ENCODE data around the gene SYTL3.

SYTL3 gene

DNA sequence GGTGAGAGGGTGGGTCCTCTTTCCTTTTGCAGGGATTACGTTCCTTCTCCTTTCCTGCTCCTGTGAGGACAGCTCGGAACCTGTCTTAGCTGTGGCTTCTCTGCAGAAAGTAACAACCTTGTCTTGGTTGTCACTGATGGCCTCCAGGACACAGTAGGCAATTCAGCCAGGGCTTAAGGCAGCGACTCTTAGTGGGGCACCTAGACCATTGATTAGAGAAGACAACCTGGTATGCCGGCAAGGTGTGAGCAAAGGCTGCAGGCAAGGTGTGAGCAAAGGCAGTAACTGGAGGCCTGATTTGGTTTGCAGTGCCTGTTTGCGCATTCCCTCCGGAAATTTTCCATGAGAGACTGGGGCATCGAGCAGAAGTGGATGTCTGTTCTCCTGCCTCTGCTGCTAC, 42.9 kb upstream of the SYTL3 start:
- 90% methylated on average over 6 of the region's 7 CpGs for WGBS (ENCODE audit: insufficient coverage)
- CTCF ChIA-PET: interaction anchor here (0.8 to 2.2 kb wide), 4 partner anchors 14 to 386 kb away, joined by 3 to 9 read pairs (median 4); no protein-coding TSS in a partner anchor
- H3K36me3 ChIP-seq (ENCODE audit: control insufficient read depth in 4 of 4, insufficient read depth in 4 of 4, low read length in 3 of 4): peaks cover 13 to 82% (median 61%) of the 10 kb centered on the region in 4 experiments

DNA sequence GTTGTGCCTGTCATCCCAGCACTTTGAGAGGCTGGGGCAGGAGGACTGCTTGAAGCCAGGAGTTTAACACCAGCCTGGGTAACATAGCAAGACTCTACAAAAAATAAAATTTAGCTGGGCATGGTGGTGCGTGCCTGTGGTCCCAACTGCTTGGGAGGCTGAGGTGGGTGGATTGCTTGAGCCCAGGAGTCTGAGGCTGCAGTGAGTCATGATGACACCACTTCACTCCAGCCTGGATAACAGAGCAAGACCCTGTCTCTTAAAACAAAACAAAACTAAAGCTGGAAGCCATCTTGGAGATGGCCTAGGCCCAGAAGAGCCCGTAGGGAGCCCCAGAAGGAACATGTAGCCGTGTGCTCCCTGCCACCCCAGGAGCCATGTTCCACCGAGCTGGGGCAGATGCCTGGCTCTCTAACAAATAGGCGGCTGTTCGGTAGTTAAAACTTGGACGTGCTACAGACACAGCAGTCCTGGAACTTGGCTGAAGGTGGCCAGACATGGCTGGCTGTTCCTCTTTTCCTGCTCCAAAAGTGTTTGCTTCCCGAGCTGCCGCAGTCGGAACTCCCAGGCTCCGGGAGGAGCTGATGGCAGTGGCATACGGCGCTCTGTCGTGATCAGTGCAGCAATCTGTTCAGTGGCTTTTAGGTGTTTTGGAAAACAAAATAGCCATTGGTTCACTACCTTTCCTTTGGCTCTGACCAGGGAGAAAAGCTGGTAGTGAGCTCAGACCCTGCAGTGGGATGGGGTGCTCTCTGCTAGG, 42.3 kb upstream of the SYTL3 start:
- no peak for DNase-seq
- peaks cover 13 to 85% (median 61%) of the 10 kb centered on the region in 4 experiments for H3K36me3 ChIP-seq (ENCODE audit: control insufficient read depth in 4 of 4, insufficient read depth in 4 of 4, low read length in 3 of 4)
- peak overlapping the region in 1 of 7 experiments; percentile 2 for H3K4me3 ChIP-seq (ENCODE audit: control insufficient read depth in 1 of 7, extremely low read depth in 1 of 7, insufficient read depth in 4 of 7, low read depth in 2 of 7, low read length in 6 of 7)
- ChIA-PET CTCF (interaction anchor here (0.7 to 1.1 kb wide), 4 partner anchors 14 to 393 kb away, joined by 3 to 5 read pairs (median 4); no protein-coding TSS in a partner anchor), POLR2A (no interaction called here)
- no peak overlapping the region for H3K27ac ChIP-seq (ENCODE audit: insufficient read depth in 1 of 2, low read depth in 1 of 2, low read length in 2 of 2, poor library complexity in 1 of 2, severe bottlenecking in 2 of 2)
- no peaks in the 10 kb centered on the region for H3K4me1 ChIP-seq (ENCODE audit: control extremely low read depth in 1 of 4, control insufficient read depth in 4 of 4, insufficient read depth in 4 of 4, low read length in 3 of 4)
- H3K9me3 ChIP-seq (ENCODE audit: control extremely low read depth in 1 of 5, control insufficient read depth in 4 of 5, insufficient read depth in 2 of 5, low read depth in 1 of 5, low read length in 4 of 5): no peaks in the 10 kb centered on the region
- over 99% methylated on average over 13 of the region's 14 CpGs for WGBS (ENCODE audit: insufficient coverage)
- H3K27me3 ChIP-seq (replicated peaks in 2 of 5; ENCODE audit: control insufficient read depth in 4 of 5, insufficient read depth in 5 of 5, low read length in 4 of 5): no peaks in the 10 kb centered on the region

More for the DNA sequence above, 42.9 kb upstream of the SYTL3 start:
- no peak overlapping the region for H3K27ac ChIP-seq (ENCODE audit: insufficient read depth in 1 of 2, low read depth in 1 of 2, low read length in 2 of 2, poor library complexity in 1 of 2, severe bottlenecking in 2 of 2)
- DNase-seq: no peak
- H3K9me3 ChIP-seq (ENCODE audit: control extremely low read depth in 1 of 5, control insufficient read depth in 4 of 5, insufficient read depth in 2 of 5, low read depth in 1 of 5, low read length in 4 of 5): no peaks in the 10 kb centered on the region
- no peaks in the 10 kb centered on the region for H3K27me3 ChIP-seq (replicated peaks in 2 of 5; ENCODE audit: control insufficient read depth in 4 of 5, insufficient read depth in 5 of 5, low read length in 4 of 5)
- H3K4me3 ChIP-seq (ENCODE audit: control insufficient read depth in 1 of 7, extremely low read depth in 1 of 7, insufficient read depth in 4 of 7, low read depth in 2 of 7, low read length in 6 of 7): no peak overlapping the region
- H3K4me1 ChIP-seq (ENCODE audit: control extremely low read depth in 1 of 4, control insufficient read depth in 4 of 4, insufficient read depth in 4 of 4, low read length in 3 of 4): no peaks in the 10 kb centered on the region
- POLR2A ChIA-PET: no interaction called here

DNA sequence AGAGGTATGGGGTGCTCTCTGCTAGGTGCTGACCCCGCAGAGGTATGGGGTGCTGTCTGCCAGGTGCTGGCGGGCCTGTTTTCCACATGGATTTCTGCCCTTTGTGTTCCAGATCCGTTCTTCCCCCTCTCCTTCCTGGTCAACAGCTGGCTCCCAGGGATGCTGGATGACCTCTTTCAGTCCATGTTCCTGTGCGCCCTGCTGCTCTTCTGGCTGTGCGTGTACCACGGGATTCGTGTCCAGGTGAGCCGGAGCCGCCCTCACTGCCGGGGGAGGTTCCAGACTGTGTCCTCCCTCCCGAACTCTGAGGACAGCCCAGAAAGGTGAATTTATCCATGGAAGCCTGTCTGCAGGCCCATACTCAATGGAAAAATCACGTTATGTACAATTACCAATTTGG, 41.6 kb upstream of the SYTL3 start:
- Histone ChIP-seq H3K36me3 (ENCODE audit: control insufficient read depth in 4 of 4, insufficient read depth in 4 of 4, low read length in 3 of 4) (peaks cover 13 to 85% (median 61%) of the 10 kb centered on the region in 4 experiments), H3K9me3 (ENCODE audit: control extremely low read depth in 1 of 5, control insufficient read depth in 4 of 5, insufficient read depth in 2 of 5, low read depth in 1 of 5, low read length in 4 of 5) (no peaks in the 10 kb centered on the region), H3K27ac (ENCODE audit: insufficient read depth in 1 of 2, low read depth in 1 of 2, low read length in 2 of 2, poor library complexity in 1 of 2, severe bottlenecking in 2 of 2) (no peak overlapping the region), H3K4me1 (ENCODE audit: control extremely low read depth in 1 of 4, control insufficient read depth in 4 of 4, insufficient read depth in 4 of 4, low read length in 3 of 4) (no peaks in the 10 kb centered on the region), H3K27me3 (replicated peaks in 2 of 5; ENCODE audit: control insufficient read depth in 4 of 5, insufficient read depth in 5 of 5, low read length in 4 of 5) (no peaks in the 10 kb centered on the region), H3K4me3 (ENCODE audit: control insufficient read depth in 1 of 7, extremely low read depth in 1 of 7, insufficient read depth in 4 of 7, low read depth in 2 of 7, low read length in 6 of 7) (no peak overlapping the region)
- POLR2A ChIA-PET: no interaction called here
- CTCF ChIA-PET: interaction anchor here (1.1 kb wide), 2 partner anchors 62 to 389 kb away, joined by 3 to 5 read pairs; no protein-coding TSS in a partner anchor
- WGBS (ENCODE audit: insufficient coverage): 97% methylated on average over 9 of the region's 12 CpGs
- no peak for DNase-seq

DNA sequence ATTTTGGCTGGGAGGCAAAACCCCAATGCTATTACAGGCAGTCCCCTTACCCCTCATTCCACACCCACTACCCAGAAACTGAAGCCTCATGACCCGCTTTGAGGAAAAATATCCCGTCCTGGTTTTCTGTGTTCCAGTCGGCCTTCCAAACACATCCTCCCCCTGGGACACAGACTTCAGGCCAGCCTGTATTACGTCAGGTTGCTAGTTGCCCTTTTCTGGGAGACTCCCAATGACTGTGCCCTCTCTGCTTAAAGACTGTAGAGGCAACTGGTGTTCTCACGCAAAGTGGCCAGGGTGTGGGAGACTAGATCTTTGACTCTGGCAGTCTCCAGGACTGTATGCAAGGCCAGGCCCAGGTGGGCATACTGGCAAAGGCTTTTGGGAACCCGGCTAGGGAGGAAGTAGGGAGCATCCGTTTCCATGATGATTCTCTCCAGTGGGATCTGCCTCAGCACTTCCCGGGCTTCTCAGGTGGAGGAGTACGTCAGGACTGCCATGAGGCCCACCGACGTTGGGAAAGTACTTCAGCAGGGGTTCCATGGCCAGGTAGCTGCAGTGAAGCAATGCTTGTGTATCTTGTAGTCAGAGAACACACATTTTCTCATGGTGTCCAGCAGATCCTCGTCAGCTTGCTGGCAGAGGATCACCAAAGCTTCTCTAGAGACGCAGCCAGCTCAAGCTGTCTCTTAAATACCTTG, 40.2 kb upstream of the SYTL3 start:
- ChIA-PET CTCF (interaction anchor here (0.9 to 1.1 kb wide), 3 partner anchors 36 to 381 kb away, joined by 3 to 6 read pairs (median 3); no protein-coding TSS in a partner anchor), POLR2A (no interaction called here)
- Histone ChIP-seq H3K27me3 (replicated peaks in 2 of 5; ENCODE audit: control insufficient read depth in 4 of 5, insufficient read depth in 5 of 5, low read length in 4 of 5) (no peaks in the 10 kb centered on the region), H3K36me3 (ENCODE audit: control insufficient read depth in 4 of 4, insufficient read depth in 4 of 4, low read length in 3 of 4) (peaks cover 15 to 79% (median 56%) of the 10 kb centered on the region in 4 experiments), H3K9me3 (ENCODE audit: control extremely low read depth in 1 of 5, control insufficient read depth in 4 of 5, insufficient read depth in 2 of 5, low read depth in 1 of 5, low read length in 4 of 5) (no peaks in the 10 kb centered on the region), H3K27ac (ENCODE audit: insufficient read depth in 1 of 2, low read depth in 1 of 2, low read length in 2 of 2, poor library complexity in 1 of 2, severe bottlenecking in 2 of 2) (no peak overlapping the region), H3K4me1 (ENCODE audit: control extremely low read depth in 1 of 4, control insufficient read depth in 4 of 4, insufficient read depth in 4 of 4, low read length in 3 of 4) (no peaks in the 10 kb centered on the region), H3K4me3 (ENCODE audit: control insufficient read depth in 1 of 7, extremely low read depth in 1 of 7, insufficient read depth in 4 of 7, low read depth in 2 of 7, low read length in 6 of 7) (no peak overlapping the region)
- no peak for DNase-seq
- 98% methylated on average over 12 of the region's 13 CpGs for WGBS (ENCODE audit: insufficient coverage)

DNA sequence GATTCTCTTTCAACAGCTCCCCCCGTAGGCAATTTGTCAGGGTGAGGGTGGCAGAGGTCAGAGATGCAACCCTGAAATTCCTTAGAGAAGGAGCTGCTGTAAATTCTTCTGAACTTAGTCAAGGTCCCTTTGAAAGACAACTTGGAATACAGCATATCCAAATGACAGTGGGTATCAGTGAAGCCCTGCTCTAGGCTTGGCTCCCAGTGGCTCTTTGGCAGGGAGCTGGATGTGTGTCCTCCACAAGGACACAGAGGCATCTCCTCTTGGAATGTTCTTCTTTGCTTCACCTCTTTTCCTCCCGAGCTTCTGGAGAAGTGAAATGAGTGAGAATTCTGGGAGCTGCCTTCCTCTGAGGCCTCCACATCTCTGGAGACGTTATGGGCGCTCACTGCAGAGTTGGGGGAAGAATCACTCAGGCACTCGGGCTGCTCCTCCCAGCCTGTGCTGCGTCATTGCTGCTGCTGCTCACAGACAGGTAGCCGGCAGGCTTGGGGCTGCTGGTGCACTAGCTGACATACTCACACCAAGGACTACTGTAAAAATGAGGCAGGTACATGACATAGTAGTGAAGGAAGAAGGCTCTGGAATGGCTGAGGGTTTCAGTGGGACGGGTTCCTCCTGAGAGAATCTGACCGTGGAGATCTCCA, 39.4 kb upstream of the SYTL3 start:
- CTCF ChIA-PET: interaction anchor here (1.0 to 1.1 kb wide), 2 partner anchors 81 to 382 kb away, joined by 3 to 6 read pairs; no protein-coding TSS in a partner anchor
- WGBS (ENCODE audit: insufficient coverage): 100% methylated on average over 3 of the region's 9 CpGs

DNA sequence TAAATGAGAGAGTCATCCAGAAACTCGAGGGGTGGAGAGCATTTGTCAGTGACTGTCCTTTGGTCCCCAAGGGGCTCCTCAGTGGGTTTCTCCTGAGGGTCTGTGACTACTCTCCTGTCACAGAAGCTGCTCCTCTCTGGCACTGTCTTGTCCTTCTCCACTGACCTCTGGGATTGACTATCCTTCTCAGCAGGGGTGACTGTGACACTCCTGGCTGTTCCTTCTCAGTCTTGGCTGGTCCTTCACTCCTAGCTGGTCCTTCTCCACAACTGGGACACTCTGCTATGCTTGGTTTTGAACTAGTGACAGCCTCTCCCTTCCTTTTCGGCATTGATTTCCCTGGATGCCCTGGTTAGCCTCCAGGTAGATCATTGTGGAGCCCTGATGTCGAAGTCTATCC, 38.8 kb upstream of the SYTL3 start:
- Histone ChIP-seq H3K4me1 (ENCODE audit: control extremely low read depth in 1 of 4, control insufficient read depth in 4 of 4, insufficient read depth in 4 of 4, low read length in 3 of 4) (peaks cover 0 to 1% (median 0%) of the 10 kb centered on the region in 4 experiments), H3K36me3 (ENCODE audit: control insufficient read depth in 4 of 4, insufficient read depth in 4 of 4, low read length in 3 of 4) (peaks cover 15 to 70% (median 50%) of the 10 kb centered on the region in 4 experiments), H3K27ac (ENCODE audit: insufficient read depth in 1 of 2, low read depth in 1 of 2, low read length in 2 of 2, poor library complexity in 1 of 2, severe bottlenecking in 2 of 2) (no peak overlapping the region), H3K27me3 (replicated peaks in 2 of 5; ENCODE audit: control insufficient read depth in 4 of 5, insufficient read depth in 5 of 5, low read length in 4 of 5) (no peaks in the 10 kb centered on the region), H3K9me3 (ENCODE audit: control extremely low read depth in 1 of 5, control insufficient read depth in 4 of 5, insufficient read depth in 2 of 5, low read depth in 1 of 5, low read length in 4 of 5) (no peaks in the 10 kb centered on the region), H3K4me3 (ENCODE audit: control insufficient read depth in 1 of 7, extremely low read depth in 1 of 7, insufficient read depth in 4 of 7, low read depth in 2 of 7, low read length in 6 of 7) (no peak overlapping the region)
- POLR2A ChIA-PET: no interaction called here
- DNase-seq: no peak
- 100% methylated on average over 3 of the region's 3 CpGs for WGBS (ENCODE audit: insufficient coverage)
- CTCF ChIA-PET: interaction anchor here (0.6 to 1.1 kb wide), 3 partner anchors 41 to 383 kb away, joined by 3 to 6 read pairs (median 3); no protein-coding TSS in a partner anchor

More for the DNA sequence above, 39.4 kb upstream of the SYTL3 start:
- Histone ChIP-seq H3K9me3 (ENCODE audit: control extremely low read depth in 1 of 5, control insufficient read depth in 4 of 5, insufficient read depth in 2 of 5, low read depth in 1 of 5, low read length in 4 of 5) (no peaks in the 10 kb centered on the region), H3K27ac (ENCODE audit: insufficient read depth in 1 of 2, low read depth in 1 of 2, low read length in 2 of 2, poor library complexity in 1 of 2, severe bottlenecking in 2 of 2) (no peak overlapping the region), H3K4me1 (ENCODE audit: control extremely low read depth in 1 of 4, control insufficient read depth in 4 of 4, insufficient read depth in 4 of 4, low read length in 3 of 4) (peaks cover 0 to 1% (median 0%) of the 10 kb centered on the region in 4 experiments), H3K36me3 (ENCODE audit: control insufficient read depth in 4 of 4, insufficient read depth in 4 of 4, low read length in 3 of 4) (peaks cover 15 to 76% (median 55%) of the 10 kb centered on the region in 4 experiments), H3K27me3 (replicated peaks in 2 of 5; ENCODE audit: control insufficient read depth in 4 of 5, insufficient read depth in 5 of 5, low read length in 4 of 5) (no peaks in the 10 kb centered on the region), H3K4me3 (ENCODE audit: control insufficient read depth in 1 of 7, extremely low read depth in 1 of 7, insufficient read depth in 4 of 7, low read depth in 2 of 7, low read length in 6 of 7) (no peak overlapping the region)
- DNase-seq: no peak
- POLR2A ChIA-PET: no interaction called here
